Natural killer cell (primary cell): ENCODE results near the gene LYRM9. TPM values are rescaled to one million over a fixed set of nuclear protein-coding genes. Genes with fewer than 3 reads are reported as not detected.

Experiments used
- ATAC-seq, 3 donors: fragments of 150-1000 bp in 2 of 3; fragments of 200-7000 bp in 1 of 3; cut with Tn5 transposase; 1 replicate in 1 of 3; 2 replicates in 2 of 3; pipeline ENCODE4 v1.10.0; 2021; ENCODE audit warnings: mild to moderate bottlenecking in 2 of 3, moderate library complexity in 2 of 3
- DNase-seq, 2 donors: peaks; one replicate each; pipeline versions ENCODE4 v3.0.0 to v3.0.0-alpha.2; 2013 to 2021; ENCODE audit warnings: mixed read lengths in 1 of 2
- H3K27ac ChIP-seq: one replicate; pipeline ENCODE4 v1.5.1; 2013; ENCODE audit warnings: mild to moderate bottlenecking, low read length
- H3K27me3 ChIP-seq: one replicate; pipeline ENCODE4 v1.6.1; 2013; ENCODE audit warnings: low read length; ENCODE audit not compliant: control insufficient read depth, insufficient read depth
- H3K36me3 ChIP-seq: one replicate; pipeline ENCODE4 v1.6.1; 2013; ENCODE audit warnings: low read length; ENCODE audit not compliant: control insufficient read depth, insufficient read depth
- H3K4me1 ChIP-seq: one replicate; pipeline ENCODE4 v1.6.1; 2013; ENCODE audit warnings: low read length; ENCODE audit not compliant: control insufficient read depth, insufficient read depth
- H3K4me3 ChIP-seq: one replicate; pipeline ENCODE4 v1.5.1; 2013; ENCODE audit warnings: low read length
- H3K9me3 ChIP-seq: one replicate; pipeline ENCODE4 v1.6.1; 2013; ENCODE audit warnings: low read length; ENCODE audit not compliant: control insufficient read depth, insufficient read depth
- H3K27ac Mint-ChIP-seq, 2 donors: one replicate each; pipeline ENCODE4 v1.8.0; 2022; ENCODE audit warnings: mild to moderate bottlenecking in 2 of 2, mixed read lengths in 2 of 2, moderate library complexity in 1 of 2
- H3K27me3 Mint-ChIP-seq, 2 donors: one replicate each; pipeline ENCODE4 v1.8.0; 2022; ENCODE audit warnings: low read depth in 2 of 2, mixed read lengths in 2 of 2
- H3K36me3 Mint-ChIP-seq: one replicate; pipeline ENCODE4 v1.8.0; 2022; ENCODE audit warnings: mixed read lengths
- H3K4me1 Mint-ChIP-seq, 2 donors: one replicate each; pipeline ENCODE4 v1.8.0; 2022; ENCODE audit warnings: mixed read lengths in 2 of 2
- H3K4me3 Mint-ChIP-seq: one replicate; pipeline ENCODE4 v1.8.0; 2022; ENCODE audit warnings: mild to moderate bottlenecking, moderate library complexity, mixed read lengths
- H3K9me3 Mint-ChIP-seq, 2 donors: one replicate each; pipeline ENCODE4 v1.8.0; 2022; ENCODE audit warnings: mixed read lengths in 2 of 2
- WGBS: methylation state at CpG from one replicate; pipeline ENCODE4 v1.1.7; 2013; ENCODE audit warnings: missing lambda C conversion rate; ENCODE audit not compliant: insufficient coverage; 5-methylcytosine and 5-hydroxymethylcytosine counted together
- intact Hi-C: fragments of 100-400 bp; cut with micrococcal nuclease; formaldehyde crosslinking; loops from one replicate; pipeline ENCODE4 v1.14.2; 2022
- total RNA-seq, 4 donors: library from RNA; stranded (reverse); fragments of 120-200 nt in 1 of 4; gene quantifications; one replicate each; pipeline versions ENCODE4 v1.2.3 to v1.2.4, GENCODE V29; 2013 to 2022
- TF ChIP-seq, protein P1 (sequence below): fragments of 200-600 bp; IDR thresholded peaks from one replicate; pipeline ENCODE4 v1.8.0; 2022; ENCODE audit warnings: antibody characterized with exemption

The LYRM9 gene
- total RNA-seq, 3 donors from 2014 or later (not counting 1 experiment from before 2014, with no cell fraction given) = 7.8 to 13.0 (median 9.3) TPM

GRCh38 chr17:27899525-27899924 is 6.4 kb upstream of the LYRM9 start:
- no peak overlapping the region for H3K4me3 ChIP-seq
- Mint-ChIP-seq H3K27me3 (peaks cover 15 to 38% of the 10 kb centered on the region in 2 donors), H3K27ac (no peak overlapping the region), H3K9me3 (no peaks in the 10 kb centered on the region), H3K36me3 (no peaks in the 10 kb centered on the region), H3K4me1 (no peaks in the 10 kb centered on the region), H3K4me3 (no peak overlapping the region)
- TF ChIP-seq, protein P1, sequence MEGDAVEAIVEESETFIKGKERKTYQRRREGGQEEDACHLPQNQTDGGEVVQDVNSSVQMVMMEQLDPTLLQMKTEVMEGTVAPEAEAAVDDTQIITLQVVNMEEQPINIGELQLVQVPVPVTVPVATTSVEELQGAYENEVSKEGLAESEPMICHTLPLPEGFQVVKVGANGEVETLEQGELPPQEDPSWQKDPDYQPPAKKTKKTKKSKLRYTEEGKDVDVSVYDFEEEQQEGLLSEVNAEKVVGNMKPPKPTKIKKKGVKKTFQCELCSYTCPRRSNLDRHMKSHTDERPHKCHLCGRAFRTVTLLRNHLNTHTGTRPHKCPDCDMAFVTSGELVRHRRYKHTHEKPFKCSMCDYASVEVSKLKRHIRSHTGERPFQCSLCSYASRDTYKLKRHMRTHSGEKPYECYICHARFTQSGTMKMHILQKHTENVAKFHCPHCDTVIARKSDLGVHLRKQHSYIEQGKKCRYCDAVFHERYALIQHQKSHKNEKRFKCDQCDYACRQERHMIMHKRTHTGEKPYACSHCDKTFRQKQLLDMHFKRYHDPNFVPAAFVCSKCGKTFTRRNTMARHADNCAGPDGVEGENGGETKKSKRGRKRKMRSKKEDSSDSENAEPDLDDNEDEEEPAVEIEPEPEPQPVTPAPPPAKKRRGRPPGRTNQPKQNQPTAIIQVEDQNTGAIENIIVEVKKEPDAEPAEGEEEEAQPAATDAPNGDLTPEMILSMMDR = no peak
- 77% methylated on average over 3 of the region's 3 CpGs for WGBS
- H3K9me3 ChIP-seq = no peaks in the 10 kb centered on the region
- H3K4me1 ChIP-seq = no peaks in the 10 kb centered on the region
- intact Hi-C loops = no loop called here
- ATAC-seq (no peak), DNase-seq (no peak)
- H3K27ac ChIP-seq = no peak overlapping the region
- no peaks in the 10 kb centered on the region for H3K36me3 ChIP-seq
- peaks cover 3% of the 10 kb centered on the region for H3K27me3 ChIP-seq

DNA sequence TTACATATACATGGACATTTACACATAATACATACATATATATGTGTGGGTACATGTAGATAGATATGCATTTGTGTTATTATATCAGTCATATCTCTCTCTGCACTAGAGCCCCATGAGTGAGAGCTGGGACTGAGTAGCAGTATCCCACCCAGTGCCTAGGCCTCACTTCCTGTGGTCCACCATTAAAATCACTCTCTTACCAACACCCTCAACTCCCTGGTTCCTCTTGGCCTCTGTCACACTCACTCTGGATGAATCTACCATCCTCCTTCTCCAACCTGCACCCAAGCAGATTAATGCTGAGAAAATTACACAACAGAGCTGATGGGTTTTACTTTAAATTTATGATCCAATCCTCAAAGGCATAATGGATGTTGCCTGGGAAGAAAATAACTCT is 4.9 kb upstream of the LYRM9 start:
- DNase-seq (no peak), ATAC-seq (no peak)
- H3K4me3 ChIP-seq = no peak overlapping the region
- no peaks in the 10 kb centered on the region for H3K9me3 ChIP-seq
- Mint-ChIP-seq H3K27ac (no peak overlapping the region), H3K9me3 (no peaks in the 10 kb centered on the region), H3K27me3 (peaks cover 13 to 38% of the 10 kb centered on the region in 2 donors), H3K4me3 (no peak overlapping the region), H3K4me1 (peaks cover 8 to 11% of the 10 kb centered on the region in 2 donors), H3K36me3 (no peaks in the 10 kb centered on the region)
- TF ChIP-seq, protein P1 = no peak
- intact Hi-C loops = no loop called here
- peaks cover 3% of the 10 kb centered on the region for H3K4me1 ChIP-seq
- no peak overlapping the region for H3K27ac ChIP-seq
- H3K36me3 ChIP-seq = no peaks in the 10 kb centered on the region
- H3K27me3 ChIP-seq = peaks cover 3% of the 10 kb centered on the region

- no peaks in the 10 kb centered on the region for H3K9me3 Mint-ChIP-seq
- WGBS = 91% methylated on average over 7 of the region's 7 CpGs
- intact Hi-C loops = no loop called here
- no peaks in the 10 kb centered on the region for H3K36me3 Mint-ChIP-seq
- no peak overlapping the region for H3K4me3 ChIP-seq
- peaks cover 13 to 38% of the 10 kb centered on the region in 2 donors for H3K27me3 Mint-ChIP-seq
- no peak overlapping the region for H3K27ac ChIP-seq
- DNase-seq (no peak), ATAC-seq (no peak)
- no peaks in the 10 kb centered on the region for H3K9me3 ChIP-seq
- H3K4me3 Mint-ChIP-seq = no peak overlapping the region
- peaks cover 3% of the 10 kb centered on the region for H3K4me1 ChIP-seq
- H3K27me3 ChIP-seq = no peaks in the 10 kb centered on the region
- TF ChIP-seq, protein P1 = no peak
- H3K36me3 ChIP-seq = no peaks in the 10 kb centered on the region
- H3K4me1 Mint-ChIP-seq = peaks cover 11 to 12% of the 10 kb centered on the region in 2 donors
- H3K27ac Mint-ChIP-seq = no peak overlapping the region
Observed at GRCh38 chr17:27896701-27897100, 3.5 kb upstream of the LYRM9 start.

DNA sequence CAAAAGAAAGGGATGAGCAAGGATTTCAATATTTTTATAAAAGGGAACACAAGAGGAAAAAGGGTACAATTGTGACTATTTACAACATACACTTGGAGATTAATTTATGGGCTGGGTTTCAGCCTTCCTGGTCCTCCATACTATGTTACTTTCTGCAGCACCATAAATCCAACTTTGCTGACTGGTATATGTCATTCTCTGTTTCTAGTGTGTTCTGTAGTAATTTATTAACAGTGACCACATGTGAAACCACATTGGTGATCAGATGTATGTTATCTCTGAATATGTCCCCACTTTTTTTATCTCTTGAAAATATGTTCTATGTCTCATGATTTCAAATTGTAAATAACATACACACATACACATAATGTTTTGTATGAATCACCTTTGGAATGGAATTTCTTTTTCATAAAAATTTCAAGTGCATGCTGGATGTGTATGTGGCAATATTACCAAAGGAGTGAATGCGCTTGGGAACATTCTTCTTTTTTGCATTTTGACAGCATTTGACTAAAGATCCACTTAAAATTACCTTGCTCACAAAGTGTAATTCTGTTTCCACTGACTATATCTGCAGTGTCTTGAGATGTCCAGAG is 2.9 kb upstream of the LYRM9 start:
- Histone ChIP-seq H3K9me3 (no peaks in the 10 kb centered on the region), H3K4me1 (peaks cover 3% of the 10 kb centered on the region), H3K4me3 (no peak overlapping the region), H3K36me3 (no peaks in the 10 kb centered on the region), H3K27ac (no peak overlapping the region), H3K27me3 (no peaks in the 10 kb centered on the region)
- no peak overlapping the region for H3K4me3 Mint-ChIP-seq
- WGBS = 80% methylated on average over 1 of the region's 1 CpG
- peaks cover 13 to 38% of the 10 kb centered on the region in 2 donors for H3K27me3 Mint-ChIP-seq
- no peaks in the 10 kb centered on the region for H3K9me3 Mint-ChIP-seq
- no peaks in the 10 kb centered on the region for H3K36me3 Mint-ChIP-seq
- intact Hi-C loops = no loop called here
- H3K4me1 Mint-ChIP-seq = peaks cover 11 to 18% of the 10 kb centered on the region in 2 donors
- ATAC-seq (no peak), DNase-seq (no peak)
- H3K27ac Mint-ChIP-seq = no peak overlapping the region
- TF ChIP-seq, protein P1 = no peak
